Renal cortical epithelial cell (primary cell): ENCODE results near the gene GNG2. TPM values are rescaled to one million over a fixed set of nuclear protein-coding genes. Genes with fewer than 3 reads are reported as not detected.

Experiments
- DNase-seq: peaks from one replicate; pipeline ENCODE4 v3.0.0-alpha.2; 2011; ENCODE audit warnings: low read depth
- total RNA-seq: library from RNA; depleted of rRNA; stranded (reverse); fragments of >200 nt; gene quantifications from 2 replicates; pipeline ENCODE4 v1.2.3, GENCODE V29; 2014

Gene GNG2
- total RNA-seq = 0.52 and 2.8 TPM in 2 replicates

- peak; percentile 33 for DNase-seq
Measured at GRCh38 chr14:51860164-51860824, at the start of gene GNG2. TSS of gene GNG2 (plus strand) at chr14:51860612. CDS start at chr14:51950679, 90,067 bp downstream.

GRCh38 chr14:51811706-51812105 lies 48.7 kb upstream of the GNG2 start:
- DNase-seq = no peak

- no peak for DNase-seq
Measured at GRCh38 chr14:51816031-51816430, 44.4 kb upstream of the GNG2 start.

GRCh38 chr14:51817326-51817725 lies 43.1 kb upstream of the GNG2 start:
- no peak for DNase-seq

- DNase-seq = no peak
Measured at GRCh38 chr14:51818748-51819380, 41.5 kb upstream of the GNG2 start.

- DNase-seq = no peak
Measured at GRCh38 chr14:51821822-51822221, 38.6 kb upstream of the GNG2 start.

- no peak for DNase-seq
Measured at GRCh38 chr14:51822499-51822898, 37.9 kb upstream of the GNG2 start.

- DNase-seq = no peak
Measured at GRCh38 chr14:51823706-51824105, 36.7 kb upstream of the GNG2 start.

GRCh38 chr14:51824191-51824590 lies 36.2 kb upstream of the GNG2 start:
- DNase-seq = no peak

GRCh38 chr14:51825926-51826325 lies 34.5 kb upstream of the GNG2 start:
- DNase-seq = no peak

- DNase-seq = peak; percentile 76
Measured at GRCh38 chr14:51828017-51828797, 32.2 kb upstream of the GNG2 start.

GRCh38 chr14:51834240-51834639 lies 26.2 kb upstream of the GNG2 start:
- DNase-seq = no peak

- no peak for DNase-seq
Measured at GRCh38 chr14:51836417-51836816, 24.0 kb upstream of the GNG2 start.

- no peak for DNase-seq
Measured at GRCh38 chr14:51844081-51844881, 16.1 kb upstream of the GNG2 start.

GRCh38 chr14:51845811-51846210 lies 14.6 kb upstream of the GNG2 start:
- no peak for DNase-seq

- DNase-seq = peak; percentile 51
Measured at GRCh38 chr14:51846631-51847488, 13.6 kb upstream of the GNG2 start.

- DNase-seq = no peak
Measured at GRCh38 chr14:51847489-51847796, 13.0 kb upstream of the GNG2 start.

- no peak for DNase-seq
Measured at GRCh38 chr14:51848120-51848519, 12.3 kb upstream of the GNG2 start.

- DNase-seq = peak; percentile 18
Measured at GRCh38 chr14:51849097-51849496, 11.3 kb upstream of the GNG2 start.

GRCh38 chr14:51850651-51851050 lies 9.8 kb upstream of the GNG2 start:
- DNase-seq = no peak

GRCh38 chr14:51852541-51852940 lies 7.9 kb upstream of the GNG2 start:
- DNase-seq = no peak
